GM19455 (cell line): ENCODE data around the gene PLEKHG7.

Source experiments
- ATAC-seq: cut with Tn5 transposase; IDR thresholded peaks from one replicate; pipeline ENCODE4 v1.9.1; 2021; ENCODE audit not compliant: unreplicated experiment

The PLEKHG7 gene

GRCh38 chr12:92707926-92708325 lies 5.1 kb downstream of the PLEKHG7 start:
- no peak for ATAC-seq

DNA sequence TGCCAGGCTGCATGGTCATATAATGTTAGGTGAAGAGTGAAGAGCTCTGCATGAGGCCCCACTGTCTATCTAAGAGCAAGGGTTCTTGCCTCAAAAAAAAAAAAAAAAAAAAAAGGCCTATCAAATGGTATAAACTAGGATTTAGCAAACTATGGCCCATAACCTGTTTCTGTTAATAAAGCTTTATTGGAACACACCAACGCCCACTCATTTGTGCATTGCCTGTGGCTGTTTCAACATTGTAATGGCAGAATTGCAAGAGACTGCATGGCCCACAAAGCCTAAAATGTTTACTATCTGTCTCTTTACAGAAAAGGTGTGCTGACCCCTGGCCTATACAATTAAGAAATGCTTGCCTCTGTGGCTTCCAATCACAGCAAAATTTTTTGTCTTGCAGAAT lies 12.8 kb downstream of the PLEKHG7 start:
- no peak for ATAC-seq

GRCh38 chr12:92717202-92717601 lies 14.4 kb downstream of the PLEKHG7 start:
- no peak for ATAC-seq

DNA sequence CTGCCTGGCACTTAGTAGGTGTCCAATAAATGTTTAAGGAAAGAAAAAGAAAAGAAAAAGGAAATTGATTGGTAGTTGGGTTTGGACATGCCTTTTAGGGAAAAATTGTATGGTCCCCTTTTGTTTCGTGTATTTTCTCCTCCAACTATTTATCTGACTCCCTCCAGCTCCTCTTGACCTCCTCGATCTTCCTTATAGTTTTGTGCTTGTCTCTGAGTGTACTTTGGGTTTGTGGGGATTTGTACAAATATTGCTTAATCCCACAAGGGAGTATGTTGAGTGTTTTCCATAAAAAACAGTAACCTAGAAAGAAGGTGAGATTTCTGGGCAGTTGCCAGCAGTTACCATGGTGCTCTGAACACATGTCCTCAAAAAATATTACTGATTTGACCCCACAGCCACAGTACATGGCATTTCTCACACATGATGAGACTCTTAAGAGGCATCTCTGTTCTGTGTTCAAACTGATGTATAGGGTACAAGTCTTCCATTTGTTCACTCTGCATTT lies 15.7 kb downstream of the PLEKHG7 start:
- ATAC-seq: no peak

GRCh38 chr12:92719674-92720073 lies 16.9 kb downstream of the PLEKHG7 start:
- no peak for ATAC-seq

- no peak for ATAC-seq
Observed at GRCh38 chr12:92721130-92721529, 18.3 kb downstream of the PLEKHG7 start.

- no peak for ATAC-seq
Observed at GRCh38 chr12:92721656-92722055, 18.9 kb downstream of the PLEKHG7 start.

- ATAC-seq: no peak
Observed at GRCh38 chr12:92722897-92723296, 20.1 kb downstream of the PLEKHG7 start.

- ATAC-seq: no peak
Observed at GRCh38 chr12:92726850-92727249, 24.1 kb downstream of the PLEKHG7 start.

DNA sequence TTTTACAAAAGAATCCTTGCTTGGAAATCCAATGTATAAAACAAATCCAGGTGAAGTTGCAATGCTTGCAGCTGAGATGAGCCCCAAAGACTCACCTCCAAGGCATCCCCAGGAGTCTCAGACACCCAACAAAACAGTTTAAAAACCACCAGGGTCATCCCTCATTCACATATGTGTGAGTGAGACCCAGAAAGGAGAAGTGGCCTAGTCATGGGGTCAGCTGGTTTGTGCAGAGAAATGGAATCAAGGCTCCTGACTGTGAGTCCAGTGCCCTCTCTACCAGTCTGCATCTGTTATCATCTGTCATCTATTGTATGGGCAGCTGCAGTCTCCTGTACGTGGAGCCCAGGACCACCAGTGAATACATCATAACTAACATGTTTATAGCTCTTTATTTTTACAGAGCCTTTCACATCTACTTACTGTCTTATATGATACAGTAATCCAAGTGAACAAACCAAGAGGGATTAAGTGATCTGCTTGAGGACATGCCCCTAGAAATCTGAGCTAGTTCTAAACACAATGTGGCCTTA lies 27.1 kb downstream of the PLEKHG7 start:
- no peak for ATAC-seq

GRCh38 chr12:92730758-92731157 lies 28.0 kb downstream of the PLEKHG7 start:
- ATAC-seq: no peak

DNA sequence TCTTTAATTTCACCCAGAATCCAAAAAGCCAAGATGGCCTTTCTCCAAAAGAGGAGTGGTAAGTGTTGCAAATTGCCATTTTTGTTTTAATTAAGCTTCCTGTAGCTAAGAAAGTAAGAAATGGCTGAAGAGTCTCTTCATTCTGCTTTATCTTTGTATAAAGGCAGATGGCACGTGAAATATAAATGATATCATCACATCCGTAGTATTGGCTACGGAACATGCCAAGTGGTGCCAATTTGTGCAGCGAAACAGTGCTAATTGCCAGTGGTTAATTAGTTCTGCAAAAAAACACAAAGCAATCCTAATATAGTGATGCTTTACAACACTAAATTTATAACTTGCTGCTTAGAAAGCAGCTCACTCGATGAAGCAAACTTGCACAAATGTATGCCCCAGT lies 29.4 kb downstream of the PLEKHG7 start:
- ATAC-seq: no peak

DNA sequence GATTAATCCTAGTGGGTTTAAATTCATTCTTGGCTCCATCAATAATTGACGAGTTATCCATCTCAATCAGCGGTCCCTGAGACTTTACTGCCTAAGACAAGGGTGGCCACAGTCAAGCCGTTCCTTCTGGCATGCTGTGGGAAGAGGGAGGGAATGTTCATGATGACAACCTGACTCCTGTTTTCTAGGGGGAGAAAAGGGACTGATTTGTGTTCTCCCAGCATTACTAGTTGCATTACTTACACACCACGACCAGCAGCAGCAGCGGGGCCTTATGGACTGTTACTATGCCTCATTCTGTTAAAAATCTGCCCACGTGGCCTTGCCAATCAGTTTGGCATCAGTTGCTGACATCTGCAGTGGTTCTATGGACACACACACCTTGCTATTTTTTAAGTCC lies 29.9 kb downstream of the PLEKHG7 start:
- ATAC-seq: no peak

GRCh38 chr12:92733181-92733580 lies 30.4 kb downstream of the PLEKHG7 start:
- ATAC-seq: no peak

DNA sequence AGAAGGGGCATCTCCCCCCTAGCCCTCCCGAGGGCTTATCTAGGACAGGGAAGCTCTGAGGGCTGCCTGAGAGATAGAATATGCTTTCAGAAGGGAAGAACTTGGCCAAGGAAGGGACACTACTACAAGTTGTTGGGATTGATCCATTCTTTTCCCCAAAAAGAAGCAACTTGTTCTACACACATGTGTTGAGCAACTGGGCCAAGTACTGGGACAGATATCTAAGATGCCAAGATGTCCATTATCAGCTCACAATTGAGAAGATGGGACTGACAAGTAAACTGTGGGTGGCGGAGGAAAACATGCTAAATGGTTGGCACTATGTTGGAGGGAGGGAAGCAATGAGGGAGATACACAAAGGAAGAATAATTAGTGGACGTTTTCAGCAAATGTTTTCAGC lies 30.9 kb downstream of the PLEKHG7 start:
- ATAC-seq: no peak

DNA sequence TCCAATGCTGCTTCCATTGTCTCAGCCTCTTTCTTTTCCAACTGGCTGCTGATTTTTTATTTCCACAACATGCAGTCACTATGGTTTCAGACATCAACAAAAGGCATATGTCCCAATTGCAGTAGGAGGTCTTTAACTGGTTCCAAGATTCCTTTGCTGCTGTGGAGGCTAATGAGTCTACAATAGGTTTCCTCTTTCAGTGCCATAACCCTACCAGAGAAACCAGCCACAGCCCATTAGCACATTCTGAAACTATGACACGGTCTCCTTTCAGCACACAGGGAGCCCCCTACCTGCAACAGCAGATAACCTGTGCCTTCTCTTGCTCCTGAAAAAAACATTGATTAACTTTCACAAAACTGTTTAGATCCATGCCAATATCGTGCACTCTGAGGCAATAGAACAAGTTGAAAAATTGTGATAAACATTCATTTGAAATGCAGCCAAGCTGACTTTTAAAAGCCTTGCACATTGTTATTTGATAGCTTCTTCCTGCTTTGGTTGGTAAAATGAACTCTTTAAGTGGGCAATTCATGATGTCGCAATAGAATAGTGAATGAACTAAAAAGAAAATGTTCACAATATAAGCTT lies 32.4 kb downstream of the PLEKHG7 start:
- ATAC-seq: no peak

DNA sequence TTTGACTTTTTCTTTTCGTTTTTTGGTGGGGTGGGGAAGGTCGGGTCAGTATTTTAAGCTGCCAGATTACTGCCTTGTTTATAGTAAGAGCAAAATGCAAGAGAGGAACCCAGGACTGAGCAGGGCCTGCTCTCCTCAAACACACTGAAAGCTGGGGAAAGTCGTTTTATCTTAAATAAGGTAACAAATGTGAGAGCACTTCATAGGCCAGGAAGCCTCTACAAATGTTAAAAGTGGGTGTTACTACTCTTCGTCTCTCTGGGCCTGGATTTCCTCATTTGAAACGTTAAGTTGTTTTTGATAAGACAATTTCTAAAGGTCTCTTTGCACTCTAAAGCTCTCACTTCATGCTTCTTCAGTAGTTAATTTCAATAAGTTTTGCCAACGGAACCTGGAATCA lies 33.8 kb downstream of the PLEKHG7 start:
- no peak for ATAC-seq

DNA sequence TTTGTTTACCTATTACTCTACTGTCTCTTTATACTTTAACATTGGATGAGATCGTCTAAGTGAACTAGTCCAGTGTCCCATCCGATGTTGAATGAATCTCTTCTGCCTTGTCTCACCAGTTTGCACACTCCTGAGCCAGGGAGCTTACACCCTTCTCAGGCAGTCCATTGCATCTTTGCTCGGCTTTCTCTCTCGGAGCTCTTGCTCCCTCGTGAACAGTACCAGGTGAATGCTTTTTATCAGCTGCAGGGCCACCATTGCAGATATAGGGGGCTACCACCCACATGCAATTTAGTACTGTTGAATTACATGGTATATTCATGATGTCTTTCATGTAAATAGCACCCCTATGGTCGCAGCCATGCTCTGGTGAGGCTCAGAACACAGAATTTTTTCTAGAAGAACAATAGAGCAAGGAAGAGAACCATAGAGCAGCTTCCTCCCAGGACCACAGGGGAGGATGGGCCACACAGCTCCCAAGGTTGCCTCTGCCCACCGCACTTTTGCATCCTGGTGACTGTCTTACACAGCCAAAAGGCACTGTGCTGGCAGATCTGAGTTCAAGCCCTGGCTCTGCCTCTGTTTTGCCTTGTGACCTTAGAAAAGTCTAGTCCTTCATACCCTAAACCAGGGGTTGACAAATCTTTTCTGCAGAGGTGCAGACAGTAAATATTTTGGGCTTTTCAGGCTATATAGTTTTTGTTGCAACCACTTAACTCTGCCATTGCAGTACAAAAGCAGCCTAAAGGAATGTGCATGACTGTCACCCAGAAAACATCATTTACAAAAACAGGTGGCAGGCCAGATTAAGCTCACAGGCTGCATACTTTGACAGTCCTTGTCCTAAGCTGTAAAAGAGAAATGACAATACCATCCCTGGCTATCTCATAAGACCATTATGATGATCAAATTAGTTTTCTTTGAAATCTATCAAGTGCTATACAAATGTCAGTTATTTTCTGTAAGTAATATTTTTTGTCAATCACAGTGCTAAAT lies 35.4 kb downstream of the PLEKHG7 start:
- ATAC-seq: no peak

DNA sequence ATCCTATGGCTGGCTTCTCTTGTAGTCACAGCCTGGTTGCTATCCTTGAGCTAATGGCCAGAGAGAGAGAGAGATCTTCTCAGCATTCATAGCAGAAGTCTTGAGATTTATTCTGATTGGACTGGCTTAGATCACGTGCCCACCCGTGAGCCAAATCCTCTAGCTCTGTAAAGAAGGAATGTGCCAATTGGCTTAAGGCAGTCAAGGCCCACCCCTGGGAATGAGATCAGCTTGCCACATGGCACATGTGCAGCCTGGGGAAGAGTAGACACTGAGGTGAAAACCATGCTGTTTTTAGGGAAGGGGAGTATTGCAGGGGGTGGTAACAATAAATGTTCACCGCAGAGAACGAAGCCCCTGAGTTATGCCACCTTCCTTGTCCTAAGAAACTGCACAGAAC lies 36.3 kb downstream of the PLEKHG7 start:
- no peak for ATAC-seq

DNA sequence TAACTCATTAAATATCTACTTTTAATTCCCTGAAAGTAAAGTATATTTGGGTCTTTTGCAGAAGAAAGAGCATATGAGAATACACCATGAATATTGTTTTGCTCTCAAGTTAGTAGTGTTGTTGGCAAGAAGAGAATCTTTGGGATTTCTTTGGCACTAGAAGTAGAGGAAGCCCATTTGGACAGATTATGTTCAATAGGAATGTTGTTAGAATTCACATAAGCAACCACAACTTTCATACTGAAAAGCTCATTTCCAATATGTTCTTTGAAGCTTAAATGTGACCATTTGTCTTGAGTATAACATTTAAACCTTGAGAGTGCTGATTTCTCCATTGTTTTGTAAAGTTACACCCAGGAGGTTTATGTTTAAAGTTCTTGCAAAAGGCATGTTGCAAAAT lies 37.6 kb downstream of the PLEKHG7 start:
- no peak for ATAC-seq

- no peak for ATAC-seq
Observed at GRCh38 chr12:92743026-92743425, 40.2 kb downstream of the PLEKHG7 start.
